HFFc6 (cell line): Measurements from ENCODE around the gene PRKAR1A. TPM values are rescaled to one million over a fixed set of nuclear protein-coding genes. Genes with fewer than 3 reads are reported as not detected.

Source experiments
- DNase-seq: peaks from one replicate; pipeline ENCODE4 v3.0.0-alpha.2; 2018
- H3K27ac Mint-ChIP-seq: 2 replicates; pipeline ENCODE4 v1.8.0; 2020; ENCODE audit warnings: mild to moderate bottlenecking, mixed read lengths
- H3K27me3 Mint-ChIP-seq: 2 replicates; pipeline ENCODE4 v1.8.0; 2021; ENCODE audit warnings: mild to moderate bottlenecking, moderate library complexity, mixed read lengths; ENCODE audit not compliant: insufficient read depth
- H3K36me3 Mint-ChIP-seq: 2 replicates; pipeline ENCODE4 v1.8.0; 2021; ENCODE audit warnings: low read depth, mixed read lengths
- H3K4me1 Mint-ChIP-seq: 2 replicates; pipeline ENCODE4 v1.8.0; 2020; ENCODE audit warnings: low read depth, mixed read lengths
- H3K4me3 Mint-ChIP-seq: 2 replicates; pipeline ENCODE4 v1.8.0; 2020; ENCODE audit warnings: mild to moderate bottlenecking, moderate library complexity, mixed read lengths
- H3K9me3 Mint-ChIP-seq: 2 replicates; pipeline ENCODE4 v1.8.0; 2020; ENCODE audit warnings: mild to moderate bottlenecking, mixed read lengths
- total RNA-seq, 6 experiments: library from RNA; stranded (reverse); fragmentation: NEBNext Ultra II Directional; extraction: Animal tissue kit (Norgen Biotek cat#: 25700); gene quantifications; 2 replicates in 1 of 6; 3 replicates in 5 of 6; pipeline ENCODE4 v1.2.3, GENCODE V29; 2021
- TF ChIP-seq, protein P1 (sequence below): fragments of 200-600 bp; sonication (generic); IDR thresholded peaks from 2 replicates; pipeline ENCODE4 v1.5.0; 2021; ENCODE audit warnings: antibody characterized with exemption, mild to moderate bottlenecking

Gene PRKAR1A
- total RNA-seq, 6 experiments from 2014 or later: 265 to 302 (median 292) TPM

GRCh38 chr17:68539548-68540467, 27.6 kb downstream of the PRKAR1A start:
- TF ChIP-seq, protein P1, sequence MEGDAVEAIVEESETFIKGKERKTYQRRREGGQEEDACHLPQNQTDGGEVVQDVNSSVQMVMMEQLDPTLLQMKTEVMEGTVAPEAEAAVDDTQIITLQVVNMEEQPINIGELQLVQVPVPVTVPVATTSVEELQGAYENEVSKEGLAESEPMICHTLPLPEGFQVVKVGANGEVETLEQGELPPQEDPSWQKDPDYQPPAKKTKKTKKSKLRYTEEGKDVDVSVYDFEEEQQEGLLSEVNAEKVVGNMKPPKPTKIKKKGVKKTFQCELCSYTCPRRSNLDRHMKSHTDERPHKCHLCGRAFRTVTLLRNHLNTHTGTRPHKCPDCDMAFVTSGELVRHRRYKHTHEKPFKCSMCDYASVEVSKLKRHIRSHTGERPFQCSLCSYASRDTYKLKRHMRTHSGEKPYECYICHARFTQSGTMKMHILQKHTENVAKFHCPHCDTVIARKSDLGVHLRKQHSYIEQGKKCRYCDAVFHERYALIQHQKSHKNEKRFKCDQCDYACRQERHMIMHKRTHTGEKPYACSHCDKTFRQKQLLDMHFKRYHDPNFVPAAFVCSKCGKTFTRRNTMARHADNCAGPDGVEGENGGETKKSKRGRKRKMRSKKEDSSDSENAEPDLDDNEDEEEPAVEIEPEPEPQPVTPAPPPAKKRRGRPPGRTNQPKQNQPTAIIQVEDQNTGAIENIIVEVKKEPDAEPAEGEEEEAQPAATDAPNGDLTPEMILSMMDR: peak; percentile 39; the same call in 1 of the 2 replicates
- Mint-ChIP-seq H3K27me3 (no peaks in the 10 kb centered on the region; the same call in 1 of the 2 replicates), H3K27ac (no peak overlapping the region), H3K9me3 (no peaks in the 10 kb centered on the region), H3K4me1 (no peaks in the 10 kb centered on the region), H3K4me3 (no peak overlapping the region), H3K36me3 (peaks cover 10% of the 10 kb centered on the region)
- DNase-seq: peak; percentile 7

DNA sequence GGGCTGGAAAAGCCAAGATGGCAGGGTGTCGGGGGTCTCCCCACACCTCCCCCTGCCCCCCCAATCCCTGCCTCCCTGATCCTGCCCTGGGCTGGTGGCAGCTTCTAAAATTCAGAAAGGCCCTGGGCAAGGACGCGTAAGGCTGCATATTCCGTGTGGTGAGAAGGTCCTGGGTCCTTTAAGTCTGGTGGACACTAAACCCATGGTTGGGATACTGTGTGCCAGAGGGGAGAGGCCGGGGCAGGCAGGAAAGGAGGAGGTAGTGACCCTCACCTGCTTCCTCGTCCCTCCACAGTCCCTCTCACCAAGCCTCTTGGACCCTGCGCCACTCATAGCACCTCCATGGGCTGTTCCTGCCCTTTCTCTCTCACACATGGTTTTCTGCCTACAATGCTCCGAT, 28.8 kb downstream of the PRKAR1A start:
- Mint-ChIP-seq H3K27me3 (no peaks in the 10 kb centered on the region; the same call in 1 of the 2 replicates), H3K9me3 (no peaks in the 10 kb centered on the region), H3K36me3 (peaks cover 2% of the 10 kb centered on the region; the same call in 1 of the 2 replicates), H3K4me1 (no peaks in the 10 kb centered on the region), H3K4me3 (no peak overlapping the region), H3K27ac (no peak overlapping the region; the same call in 1 of the 2 replicates)
- TF ChIP-seq, protein P1: no peak
- DNase-seq: no peak

GRCh38 chr17:68541816-68542215, 29.6 kb downstream of the PRKAR1A start:
- H3K9me3 Mint-ChIP-seq: no peaks in the 10 kb centered on the region
- no peaks in the 10 kb centered on the region for H3K4me1 Mint-ChIP-seq
- H3K36me3 Mint-ChIP-seq: no peaks in the 10 kb centered on the region; the same call in 1 of the 2 replicates
- H3K27me3 Mint-ChIP-seq: no peaks in the 10 kb centered on the region; the same call in 1 of the 2 replicates
- TF ChIP-seq, protein P1: no peak
- no peak for DNase-seq
- H3K27ac Mint-ChIP-seq: no peak overlapping the region
- H3K4me3 Mint-ChIP-seq: no peak overlapping the region

- H3K4me1 Mint-ChIP-seq: no peaks in the 10 kb centered on the region
- H3K36me3 Mint-ChIP-seq: no peaks in the 10 kb centered on the region; the same call in 1 of the 2 replicates
- no peaks in the 10 kb centered on the region for H3K9me3 Mint-ChIP-seq
- H3K27ac Mint-ChIP-seq: no peak overlapping the region
- no peak for DNase-seq
- H3K27me3 Mint-ChIP-seq: peaks cover 3% of the 10 kb centered on the region
- TF ChIP-seq, protein P1: no peak
- no peak overlapping the region for H3K4me3 Mint-ChIP-seq
These were observed 30.7 kb downstream of the PRKAR1A start for GRCh38 chr17:68542698-68543463.

DNA sequence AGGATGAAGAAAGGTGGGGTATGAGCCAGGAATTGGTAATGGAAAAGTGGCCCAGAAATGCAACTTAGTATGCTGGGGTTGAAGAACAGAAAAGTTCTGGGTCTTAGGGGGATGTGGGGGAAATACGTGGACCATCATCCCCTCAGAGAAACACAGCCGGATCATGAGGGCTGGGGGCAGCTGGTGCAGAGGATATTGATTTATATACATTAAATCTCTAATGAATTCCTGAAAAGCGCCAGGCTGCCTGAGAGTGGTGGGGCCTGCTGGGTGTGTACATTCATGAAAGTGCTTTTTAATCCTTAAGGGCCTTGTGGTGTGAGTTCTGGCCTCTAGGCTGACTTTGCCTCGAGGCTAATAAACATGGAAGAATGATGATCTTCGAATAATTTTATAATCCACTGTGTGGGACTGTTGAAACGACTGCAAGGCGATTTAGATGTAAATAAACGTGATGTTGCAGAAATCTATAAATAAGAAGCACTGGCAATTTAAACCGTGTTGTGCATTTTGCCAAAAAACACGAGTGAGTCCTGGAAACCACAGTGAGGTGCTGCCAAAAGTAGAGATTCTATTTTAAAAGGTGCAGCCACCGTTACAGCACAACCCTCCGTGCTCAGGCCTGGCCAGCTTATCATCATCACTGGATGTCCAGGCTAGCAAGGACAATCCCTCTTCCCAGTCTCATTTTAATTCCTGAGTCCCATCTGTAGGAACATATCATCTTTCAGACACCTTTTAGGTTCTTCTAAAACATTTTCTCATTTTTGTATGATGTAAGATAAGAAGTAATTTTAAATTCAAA, 32.1 kb downstream of the PRKAR1A start:
- H3K4me3 Mint-ChIP-seq: no peak overlapping the region
- H3K36me3 Mint-ChIP-seq: no peaks in the 10 kb centered on the region; the same call in 1 of the 2 replicates

More for the DNA sequence above, 32.1 kb downstream of the PRKAR1A start:
- H3K4me1 Mint-ChIP-seq: no peaks in the 10 kb centered on the region
- DNase-seq: no peak
- H3K9me3 Mint-ChIP-seq: no peaks in the 10 kb centered on the region
- TF ChIP-seq, protein P1: no peak
- H3K27ac Mint-ChIP-seq: no peak overlapping the region
- peaks cover 3% of the 10 kb centered on the region for H3K27me3 Mint-ChIP-seq
